ENCODE measurements around the gene KRTAP12-2.
"Not testable (repeated sequence)": the region's sequence is repeated elsewhere in the genome, so short reads cannot be mapped to it uniquely, and the experiment has no call there.

The KRTAP12-2 gene

GRCh38 chr21:44647222-44647552 is 19.5 kb downstream of the KRTAP12-2 start:
- Histone ChIP-seq H3K4me3 (ENCODE audit: control insufficient read depth in 1 of 7, extremely low read depth in 1 of 7, insufficient read depth in 4 of 7, low read depth in 2 of 7, low read length in 6 of 7) (no peak overlapping the region), H3K9me3 (ENCODE audit: control extremely low read depth in 1 of 5, control insufficient read depth in 4 of 5, insufficient read depth in 2 of 5, low read depth in 1 of 5, low read length in 4 of 5) (peaks cover 6 to 16% (median 7%) of the 10 kb centered on the region in 5 experiments), H3K27me3 (replicated peaks in 2 of 5; ENCODE audit: control insufficient read depth in 4 of 5, insufficient read depth in 5 of 5, low read length in 4 of 5) (peaks cover 0 to 18% (median 0%) of the 10 kb centered on the region in 5 experiments), H3K4me1 (ENCODE audit: control extremely low read depth in 1 of 4, control insufficient read depth in 4 of 4, insufficient read depth in 4 of 4, low read length in 3 of 4) (peaks cover 0 to 2% (median 0%) of the 10 kb centered on the region in 4 experiments), H3K36me3 (ENCODE audit: control insufficient read depth in 4 of 4, insufficient read depth in 4 of 4, low read length in 3 of 4) (no peaks in the 10 kb centered on the region), H3K27ac (ENCODE audit: insufficient read depth in 1 of 2, low read depth in 1 of 2, low read length in 2 of 2, poor library complexity in 1 of 2, severe bottlenecking in 2 of 2) (no peak overlapping the region)
- POLR2A ChIA-PET, result no interaction called here
- DNase-seq, result no peak
- CTCF ChIA-PET, result no interaction called here
- 75% methylated on average over 8 of the region's 8 CpGs for WGBS (ENCODE audit: insufficient coverage)

DNA sequence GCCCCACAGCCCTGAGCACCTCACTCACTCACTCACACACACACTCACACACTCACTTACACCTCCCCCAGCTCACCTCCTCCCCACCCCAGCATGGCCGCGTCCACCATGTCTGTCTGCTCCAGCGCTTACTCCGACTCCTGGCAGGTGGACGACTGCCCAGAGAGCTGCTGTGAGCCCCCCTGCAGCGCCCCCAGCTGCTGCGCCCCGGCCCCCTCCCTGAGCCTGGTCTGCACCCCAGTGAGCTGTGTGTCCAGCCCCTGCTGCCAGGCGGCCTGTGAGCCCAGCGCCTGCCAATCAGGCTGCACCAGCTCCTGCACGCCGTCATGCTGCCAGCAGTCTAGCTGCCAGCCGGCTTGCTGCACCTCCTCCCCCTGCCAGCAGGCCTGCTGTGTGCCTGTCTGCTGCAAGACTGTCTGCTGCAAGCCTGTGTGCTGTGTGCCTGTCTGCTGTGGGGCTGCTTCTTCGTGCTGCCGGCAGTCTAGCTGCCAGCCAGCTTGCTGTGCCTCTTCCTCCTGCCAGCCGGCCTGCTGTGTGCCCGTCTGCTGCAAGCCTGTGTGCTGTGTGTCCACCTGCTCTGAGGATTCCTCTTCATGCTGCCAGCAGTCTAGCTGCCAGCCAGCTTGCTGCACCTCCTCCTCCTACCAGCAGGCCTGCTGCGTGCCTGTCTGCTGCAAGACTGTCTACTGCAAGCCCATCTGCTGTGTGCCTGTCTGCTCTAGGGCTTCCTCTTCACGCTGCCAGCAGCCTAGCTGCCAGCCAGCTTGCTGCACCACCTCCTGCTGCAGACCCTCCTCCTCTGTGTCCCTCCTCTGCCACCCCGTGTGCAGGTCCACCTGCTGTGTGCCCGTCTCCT is 20.1 kb downstream of the KRTAP12-2 start, which contains the start of gene KRTAP10-11:
TSS of gene KRTAP10-11 (plus strand) at position 49 of the 856 bp plus-strand sequence. CDS start at position 94, 45 bp downstream.
- CTCF ChIA-PET, result not testable (repeated sequence)

GRCh38 chr21:44644878-44645277 is 21.8 kb downstream of the KRTAP12-2 start:
- peaks cover 0 to 18% (median 0%) of the 10 kb centered on the region in 5 experiments for H3K27me3 ChIP-seq (replicated peaks in 2 of 5; ENCODE audit: control insufficient read depth in 4 of 5, insufficient read depth in 5 of 5, low read length in 4 of 5)
- no peaks in the 10 kb centered on the region for H3K36me3 ChIP-seq (ENCODE audit: control insufficient read depth in 4 of 4, insufficient read depth in 4 of 4, low read length in 3 of 4)
- no peak overlapping the region for H3K4me3 ChIP-seq (ENCODE audit: control insufficient read depth in 1 of 7, extremely low read depth in 1 of 7, insufficient read depth in 4 of 7, low read depth in 2 of 7, low read length in 6 of 7)
- no peak overlapping the region for H3K27ac ChIP-seq (ENCODE audit: insufficient read depth in 1 of 2, low read depth in 1 of 2, low read length in 2 of 2, poor library complexity in 1 of 2, severe bottlenecking in 2 of 2)
- DNase-seq, result no peak
- H3K4me1 ChIP-seq (ENCODE audit: control extremely low read depth in 1 of 4, control insufficient read depth in 4 of 4, insufficient read depth in 4 of 4, low read length in 3 of 4), result peaks cover 0 to 2% (median 0%) of the 10 kb centered on the region in 4 experiments
- WGBS (ENCODE audit: insufficient coverage), result no CpG with 5 or more reads among the region's 2 CpGs
- ChIA-PET POLR2A (no interaction called here), CTCF (no interaction called here)
- H3K9me3 ChIP-seq (ENCODE audit: control extremely low read depth in 1 of 5, control insufficient read depth in 4 of 5, insufficient read depth in 2 of 5, low read depth in 1 of 5, low read length in 4 of 5), result peaks cover 6 to 29% (median 16%) of the 10 kb centered on the region in 5 experiments

More for the DNA sequence above, 20.1 kb downstream of the KRTAP12-2 start, which contains the start of gene KRTAP10-11:
- H3K4me1 ChIP-seq (ENCODE audit: control extremely low read depth in 1 of 4, control insufficient read depth in 4 of 4, insufficient read depth in 4 of 4, low read length in 3 of 4); H3K27ac ChIP-seq (ENCODE audit: insufficient read depth in 1 of 2, low read depth in 1 of 2, low read length in 2 of 2, poor library complexity in 1 of 2, severe bottlenecking in 2 of 2); POLR2A ChIA-PET; H3K36me3 ChIP-seq (ENCODE audit: control insufficient read depth in 4 of 4, insufficient read depth in 4 of 4, low read length in 3 of 4); DNase-seq; H3K4me3 ChIP-seq (ENCODE audit: control insufficient read depth in 1 of 7, extremely low read depth in 1 of 7, insufficient read depth in 4 of 7, low read depth in 2 of 7, low read length in 6 of 7): not testable (repeated sequence)
- H3K9me3 ChIP-seq (ENCODE audit: control extremely low read depth in 1 of 5, control insufficient read depth in 4 of 5, insufficient read depth in 2 of 5, low read depth in 1 of 5, low read length in 4 of 5), result peaks cover 6 to 16% (median 7%) of the 10 kb centered on the region in 5 experiments
- H3K27me3 ChIP-seq (replicated peaks in 2 of 5; ENCODE audit: control insufficient read depth in 4 of 5, insufficient read depth in 5 of 5, low read length in 4 of 5), result peaks cover 0 to 18% (median 0%) of the 10 kb centered on the region in 5 experiments
- WGBS (ENCODE audit: insufficient coverage), result 85% methylated on average over 19 of the region's 21 CpGs

- no peak for DNase-seq
- ChIA-PET CTCF (no interaction called here), POLR2A (no interaction called here)
- H3K4me1 ChIP-seq (ENCODE audit: control extremely low read depth in 1 of 4, control insufficient read depth in 4 of 4, insufficient read depth in 4 of 4, low read length in 3 of 4), result no peaks in the 10 kb centered on the region
- peaks cover 0 to 18% (median 2%) of the 10 kb centered on the region in 5 experiments for H3K27me3 ChIP-seq (replicated peaks in 2 of 5; ENCODE audit: control insufficient read depth in 4 of 5, insufficient read depth in 5 of 5, low read length in 4 of 5)
- H3K4me3 ChIP-seq (ENCODE audit: control insufficient read depth in 1 of 7, extremely low read depth in 1 of 7, insufficient read depth in 4 of 7, low read depth in 2 of 7, low read length in 6 of 7), result no peak overlapping the region
- peaks cover 6 to 29% (median 16%) of the 10 kb centered on the region in 5 experiments for H3K9me3 ChIP-seq (ENCODE audit: control extremely low read depth in 1 of 5, control insufficient read depth in 4 of 5, insufficient read depth in 2 of 5, low read depth in 1 of 5, low read length in 4 of 5)
- H3K27ac ChIP-seq (ENCODE audit: insufficient read depth in 1 of 2, low read depth in 1 of 2, low read length in 2 of 2, poor library complexity in 1 of 2, severe bottlenecking in 2 of 2), result no peak overlapping the region
- no peaks in the 10 kb centered on the region for H3K36me3 ChIP-seq (ENCODE audit: control insufficient read depth in 4 of 4, insufficient read depth in 4 of 4, low read length in 3 of 4)
- 87% methylated on average over 12 of the region's 14 CpGs for WGBS (ENCODE audit: insufficient coverage)
These were observed 22.9 kb downstream of the KRTAP12-2 start for GRCh38 chr21:44643741-44644310.

DNA sequence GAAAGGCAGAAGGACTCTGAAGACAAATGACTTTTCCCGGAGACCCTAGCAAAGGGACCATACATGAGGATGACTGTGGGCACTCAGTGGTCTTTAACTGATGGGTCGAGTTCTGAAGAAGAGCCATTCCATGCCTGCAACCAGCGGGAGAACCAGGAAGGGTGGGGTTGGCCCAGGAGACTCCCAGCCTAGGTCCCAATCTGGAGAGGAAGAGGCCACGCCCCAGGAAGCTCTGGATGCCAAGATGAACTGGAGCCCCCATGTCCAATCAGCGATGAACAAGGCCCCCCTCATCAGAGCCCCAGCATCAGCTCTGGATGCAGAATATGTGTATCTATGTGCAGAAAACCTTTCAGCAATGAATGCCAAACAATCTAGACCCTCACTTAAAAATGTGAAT is 26.0 kb downstream of the KRTAP12-2 start:
- ChIA-PET CTCF (no interaction called here), POLR2A (no interaction called here)
- whole genome bisulfite sequencing (ENCODE audit: insufficient coverage), result 95% methylated on average over 4 of the region's 5 CpGs
- peaks cover 0 to 5% (median 2%) of the 10 kb centered on the region in 5 experiments for H3K27me3 ChIP-seq (replicated peaks in 2 of 5; ENCODE audit: control insufficient read depth in 4 of 5, insufficient read depth in 5 of 5, low read length in 4 of 5)
- no peak overlapping the region for H3K4me3 ChIP-seq (ENCODE audit: control insufficient read depth in 1 of 7, extremely low read depth in 1 of 7, insufficient read depth in 4 of 7, low read depth in 2 of 7, low read length in 6 of 7)
- no peaks in the 10 kb centered on the region for H3K36me3 ChIP-seq (ENCODE audit: control insufficient read depth in 4 of 4, insufficient read depth in 4 of 4, low read length in 3 of 4)
- H3K4me1 ChIP-seq (ENCODE audit: control extremely low read depth in 1 of 4, control insufficient read depth in 4 of 4, insufficient read depth in 4 of 4, low read length in 3 of 4), result no peaks in the 10 kb centered on the region
- H3K9me3 ChIP-seq (ENCODE audit: control extremely low read depth in 1 of 5, control insufficient read depth in 4 of 5, insufficient read depth in 2 of 5, low read depth in 1 of 5, low read length in 4 of 5), result peaks cover 6 to 29% (median 16%) of the 10 kb centered on the region in 5 experiments
- H3K27ac ChIP-seq (ENCODE audit: insufficient read depth in 1 of 2, low read depth in 1 of 2, low read length in 2 of 2, poor library complexity in 1 of 2, severe bottlenecking in 2 of 2), result no peak overlapping the region
- no peak for DNase-seq

DNA sequence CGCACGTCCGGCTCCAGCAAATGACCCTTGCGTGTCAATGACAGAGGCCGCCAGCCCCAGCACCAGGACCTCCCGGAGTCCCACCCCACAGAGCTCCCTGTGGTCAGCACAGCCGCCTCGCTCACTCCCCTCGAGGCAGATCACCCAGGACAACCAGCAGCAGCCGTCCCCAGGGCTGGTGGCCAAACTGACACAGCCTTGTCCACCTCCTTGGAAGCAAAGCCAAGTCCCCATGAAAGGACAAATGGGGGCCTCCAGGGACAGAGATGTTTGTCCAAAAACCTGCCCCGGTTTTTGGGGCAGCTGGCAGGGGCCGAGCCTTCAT is 27.4 kb downstream of the KRTAP12-2 start:
- peaks cover 3 to 23% (median 16%) of the 10 kb centered on the region in 5 experiments for H3K9me3 ChIP-seq (ENCODE audit: control extremely low read depth in 1 of 5, control insufficient read depth in 4 of 5, insufficient read depth in 2 of 5, low read depth in 1 of 5, low read length in 4 of 5)
- H3K4me1 ChIP-seq (ENCODE audit: control extremely low read depth in 1 of 4, control insufficient read depth in 4 of 4, insufficient read depth in 4 of 4, low read length in 3 of 4), result no peaks in the 10 kb centered on the region
- no peak overlapping the region for H3K4me3 ChIP-seq (ENCODE audit: control insufficient read depth in 1 of 7, extremely low read depth in 1 of 7, insufficient read depth in 4 of 7, low read depth in 2 of 7, low read length in 6 of 7)
- CTCF ChIA-PET, result no interaction called here
- H3K27me3 ChIP-seq (replicated peaks in 2 of 5; ENCODE audit: control insufficient read depth in 4 of 5, insufficient read depth in 5 of 5, low read length in 4 of 5), result peaks cover 0 to 6% (median 2%) of the 10 kb centered on the region in 5 experiments
- DNase-seq, result no peak
- WGBS (ENCODE audit: insufficient coverage), result 96% methylated on average over 12 of the region's 12 CpGs
- H3K27ac ChIP-seq (ENCODE audit: insufficient read depth in 1 of 2, low read depth in 1 of 2, low read length in 2 of 2, poor library complexity in 1 of 2, severe bottlenecking in 2 of 2), result no peak overlapping the region
- no peaks in the 10 kb centered on the region for H3K36me3 ChIP-seq (ENCODE audit: control insufficient read depth in 4 of 4, insufficient read depth in 4 of 4, low read length in 3 of 4)
- POLR2A ChIA-PET, result no interaction called here
